ENCODE data around the gene SMYD5. TPM values are rescaled to one million over a fixed set of nuclear protein-coding genes. Genes with fewer than 3 reads are reported as not detected.

The SMYD5 gene
- total RNA-seq, 4 donors from 2014 or later: 12.1 to 19.6 (median 15.4) TPM

DNA sequence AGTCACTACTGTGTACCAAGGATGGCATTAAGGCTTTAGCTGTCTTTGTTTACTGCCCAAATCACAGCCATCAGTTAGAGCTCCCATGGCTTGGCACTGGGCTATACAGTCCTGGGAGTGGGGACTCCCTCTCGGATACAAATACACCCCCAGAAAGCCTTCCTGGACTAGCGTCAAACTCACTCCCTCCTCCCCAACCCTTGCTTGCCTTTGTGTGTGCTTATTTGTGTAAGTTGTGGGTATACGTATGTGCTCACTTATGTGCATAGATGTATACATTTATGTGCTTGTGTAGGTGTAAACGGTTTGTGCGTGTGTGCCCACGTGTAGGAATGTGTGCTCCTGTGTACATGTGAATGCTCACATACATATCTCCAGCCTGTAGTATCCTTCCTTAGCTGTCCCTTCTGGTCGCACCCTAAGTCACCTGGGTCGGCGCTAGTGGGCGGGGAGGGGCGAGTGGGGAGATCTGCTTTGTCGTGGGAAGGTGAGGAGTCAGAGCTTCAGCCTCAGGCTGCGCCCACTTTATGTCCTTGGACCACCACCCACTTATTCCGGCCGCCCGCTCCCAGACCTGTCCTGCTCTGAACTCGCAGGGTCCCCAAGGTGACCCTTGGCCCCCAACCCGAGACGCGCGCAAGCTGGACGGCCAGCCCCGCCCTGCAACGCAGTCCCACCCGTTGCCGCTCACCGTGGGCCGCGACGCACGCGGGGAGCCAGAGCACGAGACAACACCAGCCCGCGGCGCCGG is 18.5 kb downstream of the SMYD5 start:
- TF ChIP-seq POLR2A (IDR thresholded peaks at IDR 0.05; ENCODE audit: low read depth): no peak
- TF ChIP-seq EP300 (IDR thresholded peaks at IDR 0.05): no peak
- TF ChIP-seq, protein P1, sequence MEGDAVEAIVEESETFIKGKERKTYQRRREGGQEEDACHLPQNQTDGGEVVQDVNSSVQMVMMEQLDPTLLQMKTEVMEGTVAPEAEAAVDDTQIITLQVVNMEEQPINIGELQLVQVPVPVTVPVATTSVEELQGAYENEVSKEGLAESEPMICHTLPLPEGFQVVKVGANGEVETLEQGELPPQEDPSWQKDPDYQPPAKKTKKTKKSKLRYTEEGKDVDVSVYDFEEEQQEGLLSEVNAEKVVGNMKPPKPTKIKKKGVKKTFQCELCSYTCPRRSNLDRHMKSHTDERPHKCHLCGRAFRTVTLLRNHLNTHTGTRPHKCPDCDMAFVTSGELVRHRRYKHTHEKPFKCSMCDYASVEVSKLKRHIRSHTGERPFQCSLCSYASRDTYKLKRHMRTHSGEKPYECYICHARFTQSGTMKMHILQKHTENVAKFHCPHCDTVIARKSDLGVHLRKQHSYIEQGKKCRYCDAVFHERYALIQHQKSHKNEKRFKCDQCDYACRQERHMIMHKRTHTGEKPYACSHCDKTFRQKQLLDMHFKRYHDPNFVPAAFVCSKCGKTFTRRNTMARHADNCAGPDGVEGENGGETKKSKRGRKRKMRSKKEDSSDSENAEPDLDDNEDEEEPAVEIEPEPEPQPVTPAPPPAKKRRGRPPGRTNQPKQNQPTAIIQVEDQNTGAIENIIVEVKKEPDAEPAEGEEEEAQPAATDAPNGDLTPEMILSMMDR (IDR thresholded peaks at IDR 0.05): no peak
- TF ChIP-seq POLR2AphosphoS5 (IDR thresholded peaks at IDR 0.05): no peak
- peaks cover 26 to 39% (median 37%) of the 10 kb centered on the region in 4 donors for H3K4me1 ChIP-seq
- DNase-seq (ENCODE audit: extremely low spot score): no peak
- no peaks in the 10 kb centered on the region for H3K9me3 ChIP-seq
- 6% methylated on average over 7 of the region's 37 CpGs for WGBS
- peak overlapping the region; percentile 92 to 97 (median 96) for H3K27ac ChIP-seq (replicated peaks in 1 of 4)
- intact Hi-C loops (cut with DNase I): no loop called here
- H3K4me3 ChIP-seq: peak overlapping the region; percentile 73 to 89 (median 76)
- no peaks in the 10 kb centered on the region for H3K27me3 ChIP-seq
- H3K36me3 ChIP-seq: peaks cover 5 to 33% (median 28%) of the 10 kb centered on the region in 4 donors

DNA sequence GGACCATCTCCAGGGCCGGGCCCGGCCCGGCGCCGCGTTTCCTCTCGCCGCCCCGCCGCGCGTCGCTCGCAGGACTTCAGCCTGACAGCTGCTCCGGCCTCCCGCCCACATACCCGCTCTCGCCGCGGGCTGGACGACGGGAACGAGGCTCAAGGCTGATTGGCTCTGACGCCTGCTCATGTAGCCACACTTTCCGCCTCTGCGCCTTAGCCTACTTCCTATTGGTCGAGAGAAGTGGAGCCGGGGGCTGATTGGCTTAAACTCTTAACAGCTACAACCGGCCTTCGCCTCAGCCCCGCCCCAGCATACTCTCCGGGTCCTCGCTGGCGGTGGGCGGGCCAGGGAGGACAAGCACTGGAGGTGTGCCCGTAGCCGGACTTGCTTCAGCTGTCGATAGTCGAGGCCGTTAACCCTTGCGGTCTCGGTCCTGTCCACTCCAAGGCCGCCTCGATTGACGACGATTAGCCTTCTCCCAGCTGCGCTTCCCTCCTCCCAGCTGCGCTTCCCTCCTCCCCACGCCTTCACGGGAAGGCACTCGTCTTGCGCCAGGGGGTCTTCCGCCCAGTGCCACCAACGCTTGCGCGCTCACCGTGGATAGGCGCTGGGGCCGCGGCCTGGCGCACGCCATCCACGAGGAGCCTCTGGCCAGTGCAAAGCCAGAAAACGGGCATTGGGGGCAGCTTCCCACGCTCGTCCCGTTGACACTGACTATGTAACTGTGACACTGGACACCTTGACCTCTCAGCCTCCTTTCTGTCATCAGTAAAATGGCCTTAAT is 19.3 kb downstream of the SMYD5 start, which contains the start of gene PRADC1:
Gene PRADC1, minus strand, starts transcription at position 86 of the 778 bp plus-strand sequence. Its CDS starts 79 bp downstream, at position 7.
- Histone ChIP-seq H3K4me3 (peak within 1 kb of the TSS; percentile 73 to 89 (median 76)), H3K27me3 (no peaks in the 10 kb centered on the region), H3K9me3 (no peaks in the 10 kb centered on the region), H3K4me1 (peaks cover 26 to 47% (median 44%) of the 10 kb centered on the region in 4 donors), H3K27ac (replicated peaks in 1 of 4) (peak within 1 kb of the TSS; percentile 92 to 97 (median 96)), H3K36me3 (peaks cover 5 to 26% (median 20%) of the 10 kb centered on the region in 4 donors)
- WGBS: under 1% methylated on average over 51 of the region's 67 CpGs
- DNase-seq (ENCODE audit: extremely low spot score): peak; percentile 100
- intact Hi-C loops (cut with DNase I): no loop called here
- peak; percentile 74 to 84 for TF ChIP-seq POLR2AphosphoS5 (IDR thresholded peaks at IDR 0.05)
- TF ChIP-seq EP300 (IDR thresholded peaks at IDR 0.05): no peak

DNA sequence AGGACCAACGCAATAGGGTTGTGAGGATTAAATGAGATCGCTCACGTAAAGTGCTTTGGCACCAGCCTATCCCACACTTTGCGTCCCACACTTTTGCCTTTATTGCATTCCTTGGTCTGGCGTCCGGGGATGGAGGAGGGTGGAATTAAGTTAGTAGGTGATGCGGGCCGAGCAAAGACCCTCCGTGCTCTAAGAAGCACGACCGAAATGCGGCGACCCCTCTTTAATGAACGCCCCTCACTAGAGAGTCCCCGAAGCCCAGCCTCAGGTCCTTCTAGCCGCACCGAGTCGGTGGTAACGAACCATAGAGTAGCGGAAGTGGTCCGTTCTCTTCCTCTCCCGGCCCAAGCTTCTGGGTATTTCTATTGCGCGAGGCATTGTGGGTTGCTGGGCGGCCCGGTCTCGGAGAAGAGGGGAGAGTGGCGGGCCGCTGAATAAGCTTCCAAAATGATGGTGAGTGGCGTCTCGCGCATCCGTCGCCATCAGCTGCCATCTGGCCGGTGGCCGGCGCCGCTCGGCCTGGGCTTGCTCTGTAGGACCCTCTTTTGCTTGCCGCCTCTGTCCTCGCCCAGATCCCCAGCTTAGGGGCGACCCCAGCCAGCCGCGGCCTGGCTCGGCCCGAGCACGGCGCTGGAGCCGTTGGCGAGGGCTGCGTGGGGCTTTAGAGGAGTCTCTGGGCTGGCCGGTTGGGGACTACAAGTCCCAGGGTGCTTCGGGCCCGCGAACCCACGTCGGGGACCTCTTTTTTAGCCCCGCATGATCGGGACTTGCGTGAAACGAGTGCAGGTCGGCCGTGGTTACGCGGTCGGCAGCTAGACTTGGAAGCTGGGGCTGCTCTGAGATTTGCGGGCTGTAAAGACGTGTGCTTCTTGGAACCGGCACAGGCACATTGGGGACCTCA is 20.1 kb downstream of the SMYD5 start, which contains the start of gene CCT7:
Gene CCT7, plus strand, starts transcription at position 377 of the 901 bp plus-strand sequence. Its CDS starts 71 bp downstream, at position 448.
- Histone ChIP-seq H3K9me3 (no peaks in the 10 kb centered on the region), H3K4me1 (peaks cover 32 to 55% (median 52%) of the 10 kb centered on the region in 4 donors), H3K36me3 (peaks cover 0 to 24% (median 16%) of the 10 kb centered on the region in 4 donors), H3K4me3 (peak within 1 kb of the TSS; percentile 73 to 89 (median 76)), H3K27ac (replicated peaks in 1 of 4) (peak within 1 kb of the TSS; percentile 92 to 97 (median 96)), H3K27me3 (no peaks in the 10 kb centered on the region)
- under 1% methylated on average over 34 of the region's 69 CpGs for WGBS
- TF ChIP-seq POLR2A (IDR thresholded peaks at IDR 0.05; ENCODE audit: low read depth): peak; percentile 77
- TF ChIP-seq, protein P1 (IDR thresholded peaks at IDR 0.05): no peak
- TF ChIP-seq POLR2AphosphoS5 (IDR thresholded peaks at IDR 0.05): peak; percentile 91 to 94
- TF ChIP-seq EP300 (IDR thresholded peaks at IDR 0.05): no peak
- peak; percentile 97 for DNase-seq (ENCODE audit: extremely low spot score)
- intact Hi-C loops (cut with DNase I): no loop called here

DNA sequence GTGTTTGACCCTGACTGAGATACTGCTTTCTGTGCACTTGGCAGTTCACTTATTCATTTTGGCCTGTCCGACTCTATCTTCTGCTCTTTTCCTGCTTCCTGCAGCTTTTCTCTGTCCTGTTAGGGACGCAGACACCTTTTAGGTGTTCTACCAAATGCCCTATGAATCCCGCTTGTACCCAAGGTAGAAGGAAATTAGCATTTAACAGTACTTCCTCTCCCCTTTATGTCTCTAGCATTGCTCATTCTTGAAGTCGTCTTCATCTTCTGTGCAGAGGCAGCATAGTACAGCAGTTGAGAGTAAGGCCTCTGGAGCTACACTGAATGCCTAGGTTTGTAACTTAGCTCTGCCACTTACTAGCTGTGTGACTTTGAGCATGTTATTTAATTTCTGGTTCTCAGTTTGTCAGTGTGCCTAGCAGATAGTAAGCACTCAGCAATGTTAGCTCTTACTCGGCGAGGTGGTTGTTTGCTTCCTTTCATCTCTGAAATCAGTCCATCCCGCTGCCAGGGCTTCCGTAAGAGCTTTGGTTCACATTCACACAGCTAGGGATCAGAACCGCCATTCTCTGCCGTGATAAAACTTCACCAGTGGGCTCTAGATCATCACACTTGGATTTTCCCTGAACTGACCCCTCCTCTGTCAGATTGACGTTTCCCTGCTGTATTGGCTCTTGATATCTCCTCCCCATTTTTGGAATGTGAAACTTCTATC is 21.4 kb downstream of the SMYD5 start:
- DNase-seq (ENCODE audit: extremely low spot score): no peak
- peaks cover 32 to 64% (median 56%) of the 10 kb centered on the region in 4 donors for H3K4me1 ChIP-seq
- H3K27ac ChIP-seq (replicated peaks in 1 of 4): peak overlapping the region in 3 of 4 donors; percentile 92 to 97 (median 95)
- 65% methylated on average over 11 of the region's 11 CpGs for WGBS
- H3K4me3 ChIP-seq: peak overlapping the region; percentile 73 to 89 (median 76)
- H3K9me3 ChIP-seq: no peaks in the 10 kb centered on the region
- TF ChIP-seq, protein P1 (IDR thresholded peaks at IDR 0.05): no peak
- TF ChIP-seq POLR2A (IDR thresholded peaks at IDR 0.05; ENCODE audit: low read depth): no peak
- TF ChIP-seq EP300 (IDR thresholded peaks at IDR 0.05): no peak
- TF ChIP-seq POLR2AphosphoS5 (IDR thresholded peaks at IDR 0.05): no peak
- H3K27me3 ChIP-seq: no peaks in the 10 kb centered on the region
- intact Hi-C loops (cut with DNase I): no loop called here
- peaks cover 0 to 25% (median 16%) of the 10 kb centered on the region in 4 donors for H3K36me3 ChIP-seq
